Transverse colon (tissue), 4 donors: Measurements from ENCODE around the gene CCDC15. TPM values are rescaled to one million over a fixed set of nuclear protein-coding genes. Genes with fewer than 3 reads are reported as not detected.

ENCODE experiments used
- DNase-seq: peaks from one replicate; pipeline ENCODE4 v3.0.0-alpha.2; 2019
- H3K27ac ChIP-seq, 4 donors: fragments of 200-600 bp; sonication (generic); 2 replicates each; pipeline ENCODE4 v1.5.1; 2016 to 2018; ENCODE audit warnings: inconsistent platforms in 4 of 4
- H3K27me3 ChIP-seq: fragments of 200-600 bp; sonication (generic); 2 replicates; pipeline ENCODE4 v1.5.1; 2017; ENCODE audit warnings: inconsistent platforms
- H3K36me3 ChIP-seq, 4 donors: fragments of 200-600 bp; sonication (generic); 2 replicates each; pipeline ENCODE4 v1.5.1; 2017 to 2019; ENCODE audit warnings: inconsistent platforms in 4 of 4
- H3K4me1 ChIP-seq, 4 donors: fragments of 200-600 bp; sonication (generic); 2 replicates each; pipeline ENCODE4 v1.5.1; 2017 to 2020; ENCODE audit warnings: inconsistent platforms in 4 of 4
- H3K4me3 ChIP-seq, 4 donors: fragments of 200-600 bp; sonication (generic); 1 replicate in 1 of 4; 2 replicates in 3 of 4; pipeline versions ENCODE4 v1.5.1 to v1.6.1; 2017 to 2019; ENCODE audit warnings: inconsistent platforms in 4 of 4
- H3K9me3 ChIP-seq, 2 donors: fragments of 200-600 bp; sonication (generic); 2 replicates each; pipeline ENCODE4 v1.5.1; 2017 to 2019; ENCODE audit warnings: inconsistent platforms in 2 of 2
- EP300 ChIP-seq: sonication (generic); formaldehyde crosslinking; IDR thresholded peaks from one replicate; pipeline ENCODE4 v1.6.1; 2017; ENCODE audit warnings: antibody characterized with exemption, low read depth
- POLR2A ChIP-seq: fragments of 450-650 bp; IDR thresholded peaks from one replicate; pipeline ENCODE4 v1.6.1; 2016; ENCODE audit warnings: antibody characterized with exemption, mild to moderate bottlenecking, moderate library complexity
- POLR2AphosphoS5 ChIP-seq, 3 donors: sonication (generic); formaldehyde crosslinking; IDR thresholded peaks; one replicate each; pipeline ENCODE4 v1.6.1; 2016; ENCODE audit warnings: antibody characterized with exemption in 3 of 3
- WGBS, 2 donors: methylation state at CpG; one replicate each; pipeline ENCODE4 v1.1.5; 2018; ENCODE audit warnings: low coverage in 1 of 2; 5-methylcytosine and 5-hydroxymethylcytosine counted together
- in situ Hi-C, 4 donors: fragments of 200-750 bp; cut with MboI; loops; one replicate each; pipeline versions ENCODE4 v1.15.0 to v1.15.1; 2017; ENCODE audit warnings: low sequenced_read_pairs in 3 of 4, low pct_ligation_motif_present in 1 of 4, low pct_unique_long_range_greater_than_20kb in 1 of 4
- intact Hi-C: fragments of 100-400 bp; cut with DNase I; formaldehyde crosslinking; loops from one replicate; pipeline ENCODE4 v1.15.1; 2023; ENCODE audit warnings: low total_unique reads
- total RNA-seq, 4 donors: library from RNA; depleted of rRNA; stranded (reverse); fragments of >200 nt; gene quantifications; one replicate each; pipeline ENCODE4 v1.1.0, GENCODE V29; 2016
- TF ChIP-seq, protein P1 (sequence below), 5 experiments: fragments of 200-600 bp in 3 of 5; fragments of 450-650 bp in 2 of 5; sonication (generic) in 3 of 5; IDR thresholded peaks; 1 replicate in 2 of 5; 2 replicates in 3 of 5; pipeline ENCODE4 v1.5.1; 2016 to 2017; ENCODE audit warnings: antibody characterized with exemption in 5 of 5, inconsistent platforms in 3 of 5, mild to moderate bottlenecking in 2 of 5, moderate library complexity in 1 of 5

Gene CCDC15
- under 1 TPM in 3 of 4 donors, not detected in 1; 0.64 to 0.82 (median 0.75) TPM for total RNA-seq

GRCh38 chr11:124953753-124954589 lies at the start of gene CCDC15:
CCDC15 (plus strand) TSS chr11:124954202; CDS start chr11:124954733, 531 bp downstream.
- peak; percentile 82 to 93 (median 87) for TF ChIP-seq POLR2AphosphoS5 (IDR thresholded peaks at IDR 0.05)
- TF ChIP-seq, protein P1, sequence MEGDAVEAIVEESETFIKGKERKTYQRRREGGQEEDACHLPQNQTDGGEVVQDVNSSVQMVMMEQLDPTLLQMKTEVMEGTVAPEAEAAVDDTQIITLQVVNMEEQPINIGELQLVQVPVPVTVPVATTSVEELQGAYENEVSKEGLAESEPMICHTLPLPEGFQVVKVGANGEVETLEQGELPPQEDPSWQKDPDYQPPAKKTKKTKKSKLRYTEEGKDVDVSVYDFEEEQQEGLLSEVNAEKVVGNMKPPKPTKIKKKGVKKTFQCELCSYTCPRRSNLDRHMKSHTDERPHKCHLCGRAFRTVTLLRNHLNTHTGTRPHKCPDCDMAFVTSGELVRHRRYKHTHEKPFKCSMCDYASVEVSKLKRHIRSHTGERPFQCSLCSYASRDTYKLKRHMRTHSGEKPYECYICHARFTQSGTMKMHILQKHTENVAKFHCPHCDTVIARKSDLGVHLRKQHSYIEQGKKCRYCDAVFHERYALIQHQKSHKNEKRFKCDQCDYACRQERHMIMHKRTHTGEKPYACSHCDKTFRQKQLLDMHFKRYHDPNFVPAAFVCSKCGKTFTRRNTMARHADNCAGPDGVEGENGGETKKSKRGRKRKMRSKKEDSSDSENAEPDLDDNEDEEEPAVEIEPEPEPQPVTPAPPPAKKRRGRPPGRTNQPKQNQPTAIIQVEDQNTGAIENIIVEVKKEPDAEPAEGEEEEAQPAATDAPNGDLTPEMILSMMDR (IDR thresholded peaks at IDR 0.05) = no peak
- no peak for TF ChIP-seq EP300
- peak; percentile 85 for TF ChIP-seq POLR2A
- no peaks in the 10 kb centered on the region for H3K36me3 ChIP-seq
- peak within 1 kb of the TSS; percentile 74 to 86 (median 82) for H3K27ac ChIP-seq
- 1 to 2% methylated on average over 11 to 52 of the region's 54 CpGs for WGBS, 2 donors
- H3K27me3 ChIP-seq = peaks cover 8% of the 10 kb centered on the region
- peak within 1 kb of the TSS; percentile 56 to 86 (median 68) for H3K4me3 ChIP-seq
- intact Hi-C loops = loop anchor here (10.0 kb wide), 1 partner anchor 161 kb away; the partner anchor contains the start of gene TMEM218
- in situ Hi-C loops = loop anchor here (10.0 to 25.0 kb wide), 4 partner anchors 161 to 458 kb away; partner anchors contain the start of gene TMEM218 (in 1 of the 4)
- H3K4me1 ChIP-seq = peaks cover 0 to 13% (median 2%) of the 10 kb centered on the region in 4 donors
- DNase-seq = peak; percentile 97
- H3K9me3 ChIP-seq = no peaks in the 10 kb centered on the region

- intact Hi-C loops = no loop called here
- in situ Hi-C loops = no loop called here
- Histone ChIP-seq H3K27ac (no peak overlapping the region), H3K27me3 (no peaks in the 10 kb centered on the region), H3K9me3 (peaks cover 0 to 5% of the 10 kb centered on the region in 2 donors), H3K36me3 (no peaks in the 10 kb centered on the region), H3K4me3 (no peak overlapping the region), H3K4me1 (no peaks in the 10 kb centered on the region)
- WGBS, 2 donors = 86% methylated on average over 3 of the region's 3 CpGs; no CpG with 5 or more reads in 1 of the 2 donors
- no peak for TF ChIP-seq POLR2A
- TF ChIP-seq EP300 = no peak
- TF ChIP-seq, protein P1 (IDR thresholded peaks at IDR 0.05) = no peak
- TF ChIP-seq POLR2AphosphoS5 (IDR thresholded peaks at IDR 0.05) = no peak
- no peak for DNase-seq
These were observed 38.2 kb upstream of the CCDC15 start for GRCh38 chr11:124915541-124916369.

- Histone ChIP-seq H3K27me3 (no peaks in the 10 kb centered on the region), H3K36me3 (no peaks in the 10 kb centered on the region), H3K9me3 (peaks cover 0 to 5% of the 10 kb centered on the region in 2 donors), H3K4me3 (no peak overlapping the region), H3K4me1 (peaks cover 0 to 2% (median 0%) of the 10 kb centered on the region in 4 donors), H3K27ac (no peak overlapping the region)
- intact Hi-C loops = no loop called here
- TF ChIP-seq, protein P1 (IDR thresholded peaks at IDR 0.05) = no peak
- TF ChIP-seq EP300 = no peak
- no peak for TF ChIP-seq POLR2AphosphoS5 (IDR thresholded peaks at IDR 0.05)
- TF ChIP-seq POLR2A = no peak
- in situ Hi-C loops = no loop called here
- no peak for DNase-seq
These were observed 37.7 kb upstream of the CCDC15 start for GRCh38 chr11:124916370-124916710.

GRCh38 chr11:124917115-124917637 lies 36.8 kb upstream of the CCDC15 start:
- Histone ChIP-seq H3K9me3 (peaks cover 0 to 2% of the 10 kb centered on the region in 2 donors), H3K4me3 (no peak overlapping the region), H3K27me3 (no peaks in the 10 kb centered on the region), H3K27ac (no peak overlapping the region), H3K36me3 (no peaks in the 10 kb centered on the region), H3K4me1 (peaks cover 0 to 2% (median 0%) of the 10 kb centered on the region in 4 donors)
- in situ Hi-C loops = no loop called here
- TF ChIP-seq EP300 (no peak), POLR2AphosphoS5 (IDR thresholded peaks at IDR 0.05) (no peak), POLR2A (no peak)
- TF ChIP-seq, protein P1 (IDR thresholded peaks at IDR 0.05) = no peak
- 80% methylated on average over 6 of the region's 6 CpGs; no CpG with 5 or more reads in 1 of the 2 donors for WGBS, 2 donors
- intact Hi-C loops = no loop called here
- DNase-seq = no peak
